Vagina (tissue), 2 donors: Measurements from ENCODE around the gene PTTG1IP2.

Experiments
- CTCF ChIP-seq, 3 experiments: fragments of 450-650 bp in 2 of 3; fragments of 200-600 bp in 1 of 3; sonication (generic) in 1 of 3; IDR thresholded peaks; one replicate each; pipeline ENCODE4 v1.5.1; 2017 to 2019; ENCODE audit warnings: antibody characterized with exemption in 3 of 3, mild to moderate bottlenecking in 2 of 3, moderate library complexity in 2 of 3
- POLR2A ChIP-seq, 2 donors: fragments of 450-650 bp; IDR thresholded peaks; one replicate each; pipeline ENCODE4 v1.6.1; 2017; ENCODE audit warnings: antibody characterized with exemption in 2 of 2, mild to moderate bottlenecking in 2 of 2, moderate library complexity in 2 of 2

GRCh38 chr7:90430614-90431460 is 38.6 kb upstream of the PTTG1IP2 start:
- TF ChIP-seq CTCF (IDR thresholded peaks at IDR 0.05): no peak
- TF ChIP-seq POLR2A (IDR thresholded peaks at IDR 0.05): no peak
